ENCODE measurements around the gene ABHD17A. TPM values are rescaled to one million over a fixed set of nuclear protein-coding genes. Genes with fewer than 3 reads are reported as not detected.

ABHD17A gene
- total RNA-seq, 1 donor from 2014 or later, result 62.7 TPM

- DNase-seq, result peak; percentile 51
Observed at GRCh38 chr19:1837625-1838105, 47.6 kb downstream of the ABHD17A start.

DNA sequence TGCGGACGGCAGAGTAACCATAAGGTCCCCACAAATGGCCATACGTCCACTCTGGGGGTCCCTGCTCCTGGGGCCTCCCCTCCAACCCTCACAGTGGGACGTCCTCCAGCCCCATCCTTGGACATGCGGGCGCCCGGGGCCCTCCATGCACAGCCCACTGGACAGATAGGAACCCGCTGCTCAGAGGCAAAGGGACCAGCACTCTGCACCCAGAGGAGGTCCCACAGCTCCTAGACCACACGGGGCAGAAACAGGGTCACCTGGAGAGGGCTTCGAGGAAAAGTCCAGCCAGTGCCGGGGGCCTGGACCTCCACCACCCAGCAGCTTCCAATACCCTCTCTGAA is 48.1 kb downstream of the ABHD17A start:
- DNase-seq, result no peak

GRCh38 chr19:1836458-1837221 is 48.7 kb downstream of the ABHD17A start:
- no peak for DNase-seq

GRCh38 chr19:1833540-1833939 is 51.8 kb downstream of the ABHD17A start:
- no peak for DNase-seq

DNA sequence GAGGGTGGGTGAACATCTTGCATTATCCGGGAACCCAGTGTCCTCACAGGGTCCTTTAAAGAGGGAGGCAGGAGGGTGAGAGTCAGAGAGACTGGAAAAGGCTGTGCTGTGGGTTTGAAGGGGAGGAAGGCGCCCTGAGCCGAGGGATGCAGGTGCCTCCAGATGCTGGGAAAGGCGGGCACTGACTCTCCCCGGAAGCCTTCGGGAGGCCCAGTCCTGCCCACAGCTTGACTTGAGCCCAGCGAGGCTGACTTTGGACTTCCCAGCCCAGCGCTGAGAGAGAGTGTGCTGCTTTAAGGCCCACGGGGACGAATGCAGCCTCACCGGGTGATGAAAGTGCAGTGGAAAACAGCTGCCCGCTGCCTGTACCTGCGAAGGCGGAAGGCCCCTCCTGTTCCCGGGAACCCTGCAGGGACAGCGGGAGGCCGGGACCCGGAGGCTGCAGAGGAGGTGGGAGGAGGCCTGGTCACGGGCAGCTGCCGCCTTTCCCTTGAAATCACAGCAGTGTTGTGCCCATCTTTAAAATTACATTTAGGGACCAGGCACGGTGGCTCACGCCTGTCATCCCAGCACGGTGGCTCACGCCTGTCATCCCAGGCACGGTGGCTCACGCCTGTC is 53.1 kb downstream of the ABHD17A start:
- DNase-seq, result no peak

- no peak for DNase-seq
Observed at GRCh38 chr19:1830978-1831377, 54.3 kb downstream of the ABHD17A start.

DNA sequence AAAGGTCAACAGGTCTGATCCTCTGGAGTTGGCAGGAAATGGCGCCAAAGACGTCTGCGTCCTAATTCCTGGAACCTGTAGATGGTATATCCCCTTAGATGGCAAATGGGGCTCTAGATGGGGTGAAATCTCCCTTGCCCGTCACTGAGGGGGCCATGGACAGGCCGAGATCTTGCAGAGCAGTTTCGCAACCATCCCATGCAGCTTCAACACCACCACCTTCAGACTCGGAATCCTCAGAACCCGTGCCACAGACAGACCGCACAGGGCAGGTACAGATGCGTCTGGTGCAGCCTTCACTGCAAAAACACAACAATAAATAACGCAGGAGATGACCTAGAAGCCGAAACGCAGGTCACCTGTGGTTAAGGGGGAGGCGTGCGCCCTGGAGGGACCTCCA is 54.7 kb downstream of the ABHD17A start:
- DNase-seq, result no peak

GRCh38 chr19:1829958-1830357 is 55.3 kb downstream of the ABHD17A start:
- DNase-seq, result no peak

- no peak for DNase-seq
Observed at GRCh38 chr19:1828279-1829238, 56.7 kb downstream of the ABHD17A start.

GRCh38 chr19:1827566-1828278 is 57.6 kb downstream of the ABHD17A start:
- no peak for DNase-seq

Other genes with a start within 250 kb of the ABHD17A start
- 85.2 TPM for gene TCF3, start 232.9 kb downstream of the ABHD17A start, total RNA-seq
- gene ONECUT3, start 132.0 kb downstream of the ABHD17A start, total RNA-seq, result not detected
- 1.9 TPM for gene ATP8B3, start 73.2 kb downstream of the ABHD17A start, total RNA-seq
- gene REXO1, start 37.0 kb downstream of the ABHD17A start, total RNA-seq, result 11.2 TPM
- 5.0 TPM for gene KLF16, start 21.9 kb downstream of the ABHD17A start, total RNA-seq
- gene ADAT3, start 19.9 kb upstream of the ABHD17A start, total RNA-seq, result 2.8 TPM
- gene SCAMP4, start 19.9 kb upstream of the ABHD17A start, total RNA-seq, result 56.5 TPM
- 52.2 TPM for gene CSNK1G2, start 55.7 kb upstream of the ABHD17A start, total RNA-seq
- gene BTBD2, start 130.2 kb upstream of the ABHD17A start, total RNA-seq, result 59.7 TPM
- 115 TPM for gene MKNK2, start 165.7 kb upstream of the ABHD17A start, total RNA-seq
- 24.4 TPM for gene MOB3A, start 210.8 kb upstream of the ABHD17A start, total RNA-seq
- gene IZUMO4, start 211.4 kb upstream of the ABHD17A start, total RNA-seq, result 3.1 TPM